H1 (cell line): ENCODE results near the gene MBOAT2. TPM values are rescaled to one million over a fixed set of nuclear protein-coding genes. Genes with fewer than 3 reads are reported as not detected.

ENCODE experiments used
- CTCF ChIA-PET: fragments of 300-600 bp; sonication (Branson Sonifier 250); formaldehyde crosslinking; loops from one replicate; lab custom pipeline; 2021; ENCODE audit not compliant: partially characterized antibody; lab: Charles Lee
- POLR2A ChIA-PET: fragments of 300-600 bp; sonication (Branson Sonifier 250); formaldehyde crosslinking; loops from one replicate; lab custom pipeline; 2021; ENCODE audit warnings: inconsistent platforms; ENCODE audit not compliant: partially characterized antibody; lab: Charles Lee
- DNase-seq, 2 experiments: peaks; one replicate each; pipeline versions ENCODE4 v3.0.0 to v3.0.0-alpha.2; 2010 to 2022; ENCODE audit warnings: low spot score in 2 of 2, low read depth in 1 of 2, mixed read lengths in 1 of 2
- FAIRE-seq: peaks from 2 replicates; lab custom pipeline; 2011; peaks lifted over from hg19 to GRCh38; lab: Jason Lieb, UNC
- H2AFZ ChIP-seq: 2 replicates; pipeline ENCODE4 v1.8.1; 2012; ENCODE audit warnings: low read length, inconsistent platforms
- H2AK5ac ChIP-seq: 2 replicates; pipeline ENCODE4 v1.6.1; 2013; ENCODE audit warnings: low read depth, low read length
- H2BK120ac ChIP-seq: replicated peaks from 2 replicates; pipeline ENCODE3; 2013; ENCODE audit warnings: low read depth, low read length, inconsistent platforms
- H2BK12ac ChIP-seq: 2 replicates; pipeline ENCODE4 v1.6.1; 2013; ENCODE audit warnings: low read depth, low read length
- H2BK15ac ChIP-seq: 2 replicates; pipeline ENCODE4 v1.6.1; 2013; ENCODE audit warnings: low read length
- H2BK20ac ChIP-seq: 2 replicates; pipeline ENCODE4 v1.6.1; 2013; ENCODE audit warnings: low read length
- H2BK5ac ChIP-seq: 2 replicates; pipeline ENCODE4 v1.6.1; 2013; ENCODE audit warnings: low read depth, low read length
- H3K14ac ChIP-seq: 2 replicates; pipeline ENCODE4 v1.6.1; 2013; ENCODE audit warnings: inconsistent platforms; ENCODE audit not compliant: insufficient read length
- H3K18ac ChIP-seq: 2 replicates; pipeline ENCODE4 v1.6.1; 2013; ENCODE audit warnings: low read length; ENCODE audit errors: extremely low read depth
- H3K23ac ChIP-seq: 2 replicates; pipeline ENCODE4 v1.6.1; 2013; ENCODE audit warnings: inconsistent platforms; ENCODE audit not compliant: insufficient read length
- H3K23me2 ChIP-seq: 2 replicates; pipeline ENCODE4 v1.6.1; 2013; ENCODE audit warnings: low read depth, low read length
- H3K27ac ChIP-seq: 2 replicates; pipeline ENCODE4 v1.6.1; 2011; ENCODE audit warnings: low read depth, low read length, inconsistent platforms
- H3K27me3 ChIP-seq, 4 experiments: replicated peaks in 1 of 4; 1 replicate in 1 of 4; 2 replicates in 3 of 4; pipeline versions ENCODE4 v1.6.1 to v1.8.1; 2011 to 2013; ENCODE audit warnings: low read length in 3 of 4, mild to moderate bottlenecking in 3 of 4, inconsistent platforms in 2 of 4, mixed read lengths in 2 of 4, moderate library complexity in 1 of 4; ENCODE audit not compliant: control insufficient read depth in 3 of 4, insufficient read depth in 3 of 4; ENCODE audit errors: extremely low read depth in 1 of 4
- H3K36me3 ChIP-seq, 4 experiments: 2 replicates each; pipeline versions ENCODE4 v1.6.1 to v1.8.1; 2011 to 2013; ENCODE audit warnings: mild to moderate bottlenecking in 4 of 4, low read length in 3 of 4, moderate library complexity in 2 of 4, control low read depth in 1 of 4, inconsistent platforms in 1 of 4; ENCODE audit not compliant: insufficient read depth in 4 of 4, control insufficient read depth in 2 of 4
- H3K4ac ChIP-seq: replicated peaks from 2 replicates; pipeline ENCODE3; 2013; ENCODE audit warnings: low read length, low read depth, mixed read lengths, inconsistent platforms; ENCODE audit not compliant: insufficient read length
- H3K4me1 ChIP-seq, 4 experiments: replicated peaks in 1 of 4; 1 replicate in 1 of 4; 2 replicates in 3 of 4; pipeline versions ENCODE4 v1.6.1 to v1.8.1; 2011 to 2013; ENCODE audit warnings: low read length in 3 of 4, inconsistent platforms in 2 of 4, mixed read lengths in 1 of 4; ENCODE audit not compliant: insufficient read depth in 4 of 4, control insufficient read depth in 3 of 4
- H3K4me2 ChIP-seq, 2 experiments: 2 replicates each; pipeline versions ENCODE4 v1.6.1 to v1.8.1; 2011 to 2013; ENCODE audit warnings: low read depth in 2 of 2, low read length in 2 of 2, control low read depth in 1 of 2, inconsistent platforms in 1 of 2, mild to moderate bottlenecking in 1 of 2; ENCODE audit not compliant: insufficient read depth in 1 of 2
- H3K4me3 ChIP-seq, 4 experiments: fragments of 200-600, 300-600 bp in 1 of 4; sonication (generic), shearing (Covaris generic), sonication (Bioruptor Twin) in 1 of 4; 2 replicates each; pipeline versions ENCODE4 v1.5.1 to v1.8.1; 2011 to 2016; ENCODE audit warnings: low read length in 4 of 4, low read depth in 3 of 4, control low read depth in 2 of 4, inconsistent platforms in 2 of 4, mild to moderate bottlenecking in 2 of 4, mixed read lengths in 1 of 4, moderate library complexity in 1 of 4; ENCODE audit not compliant: insufficient read depth in 2 of 4; ENCODE audit errors: extremely low read depth in 1 of 4
- H3K56ac ChIP-seq: replicated peaks from 2 replicates; pipeline ENCODE3; 2013; ENCODE audit warnings: low read depth, mild to moderate bottlenecking, mixed read lengths, low read length, inconsistent platforms; ENCODE audit not compliant: insufficient read length
- H3K79me1 ChIP-seq: 2 replicates; pipeline ENCODE4 v1.6.1; 2013; ENCODE audit warnings: low read depth, low read length, control low read depth
- H3K79me2 ChIP-seq, 2 experiments: 2 replicates each; pipeline versions ENCODE4 v1.6.1 to v1.8.1; 2012 to 2013; ENCODE audit warnings: low read length in 2 of 2, mild to moderate bottlenecking in 2 of 2, inconsistent platforms in 1 of 2; ENCODE audit not compliant: insufficient read depth in 2 of 2, control insufficient read depth in 1 of 2
- H3K9ac ChIP-seq, 4 experiments: replicated peaks in 1 of 4; 1 replicate in 1 of 4; 2 replicates in 3 of 4; pipeline versions ENCODE4 v1.6.1 to v1.8.1; 2011 to 2013; ENCODE audit warnings: low read depth in 3 of 4, low read length in 3 of 4, control low read depth in 2 of 4, mild to moderate bottlenecking in 2 of 4, moderate library complexity in 2 of 4, inconsistent platforms in 1 of 4; ENCODE audit errors: extremely low read depth in 1 of 4
- H3K9me3 ChIP-seq, 2 experiments: 2 replicates each; pipeline versions ENCODE4 v1.6.1 to v1.8.1; 2012 to 2013; ENCODE audit warnings: mild to moderate bottlenecking in 2 of 2, moderate library complexity in 2 of 2, control low read depth in 1 of 2, inconsistent platforms in 1 of 2, low read depth in 1 of 2, low read length in 1 of 2, mixed read lengths in 1 of 2; ENCODE audit not compliant: insufficient read depth in 2 of 2
- H4K20me1 ChIP-seq, 2 experiments: replicated peaks in 1 of 2; 2 replicates each; pipeline versions ENCODE3 to v1.8.1; 2011 to 2013; ENCODE audit warnings: inconsistent platforms in 2 of 2, low read length in 2 of 2, mild to moderate bottlenecking in 1 of 2; ENCODE audit not compliant: insufficient read depth in 2 of 2, control insufficient read depth in 1 of 2
- H4K5ac ChIP-seq: 2 replicates; pipeline ENCODE4 v1.6.1; 2013; ENCODE audit warnings: low read length, low read depth, mixed read lengths, inconsistent platforms; ENCODE audit not compliant: insufficient read length
- H4K8ac ChIP-seq: 2 replicates; pipeline ENCODE4 v1.8.0; 2013; ENCODE audit warnings: mild to moderate bottlenecking, moderate library complexity, low read length, inconsistent platforms; ENCODE audit not compliant: insufficient read depth; ENCODE audit errors: extremely low read depth
- H4K91ac ChIP-seq: replicated peaks from 2 replicates; pipeline ENCODE3; 2013; ENCODE audit warnings: low read length, mixed read lengths, inconsistent platforms; ENCODE audit not compliant: insufficient read length
- BACH1 ChIP-seq: IDR thresholded peaks from 2 replicates; pipeline ENCODE4 v1.6.1; 2012; ENCODE audit warnings: low read length, improper control_type of control experiment
- CHD1 ChIP-seq: IDR thresholded peaks from 2 replicates; pipeline ENCODE4 v1.6.1; 2012; ENCODE audit warnings: low read depth, low read length, improper control_type of control experiment
- CREB1 ChIP-seq: IDR thresholded peaks from 2 replicates; pipeline ENCODE4 v1.6.1; 2012; ENCODE audit warnings: inconsistent platforms
- GTF2F1 ChIP-seq: IDR thresholded peaks from 2 replicates; pipeline ENCODE4 v1.6.1; 2012; ENCODE audit warnings: low read depth, low read length, improper control_type of control experiment, borderline replicate concordance
- MAFK ChIP-seq: IDR thresholded peaks from 2 replicates; pipeline ENCODE4 v1.6.1; 2012; ENCODE audit warnings: low read depth, mild to moderate bottlenecking, improper control_type of control experiment, low read length
- TEAD4 ChIP-seq: IDR thresholded peaks from 2 replicates; pipeline ENCODE4 v1.6.1; 2012; ENCODE audit warnings: low read depth, low read length, inconsistent platforms, mixed read lengths
- WGBS, 2 experiments: shearing (Covaris generic) in 1 of 2; methylation state at CpG; one replicate each; pipeline versions ENCODE4 v1.1.6 to v1.1.7; 2013 to 2015; ENCODE audit warnings: low lambda C conversion rate in 2 of 2, mixed read lengths in 2 of 2, inconsistent platforms in 1 of 2, low coverage in 1 of 2, missing lambda C conversion rate in 1 of 2; ENCODE audit not compliant: insufficient replicate concordance in 2 of 2, insufficient coverage in 1 of 2, insufficient read length in 1 of 2; ENCODE audit errors: extremely low coverage in 1 of 2, missing lambda C conversion rate in 1 of 2; 5-methylcytosine and 5-hydroxymethylcytosine counted together
- polyA plus RNA-seq, 7 experiments: library from polyadenylated mRNA; depleted of rRNA in 3 of 7; stranded (reverse) in 5 of 7; unstranded in 2 of 7; fragments of >200 nt in 5 of 7; fragments of 200-250 nt in 2 of 7; gene quantifications; 1 replicate in 5 of 7; 2 replicates in 1 of 7; 4 replicates in 1 of 7; pipeline versions ENCODE4 v1.2.1 to v1.2.3, GENCODE V29; 2011 to 2013; ENCODE audit warnings: missing spikeins in 2 of 7, mixed read lengths in 2 of 7
- total RNA-seq: library from RNA; stranded (reverse); fragmentation: NEBNext Ultra II Directional; extraction: Animal tissue kit (Norgen Biotek cat#: 25700); gene quantifications from 2 replicates; pipeline ENCODE4 v1.2.1, GENCODE V29; 2021
- TF ChIP-seq, protein P1 (sequence below): IDR thresholded peaks from 2 replicates; pipeline ENCODE4 v1.6.1; 2012; ENCODE audit warnings: inconsistent platforms
- TF ChIP-seq, protein P2 (sequence below): IDR thresholded peaks from 2 replicates; pipeline ENCODE4 v1.6.1; 2011; ENCODE audit warnings: low read length, improper control_type of control experiment
- TF ChIP-seq, protein P3 (sequence below): IDR thresholded peaks from 2 replicates; pipeline ENCODE4 v1.6.1; 2012; ENCODE audit warnings: low read length, inconsistent platforms

MBOAT2 gene
- total and polyA plus RNA-seq, 2 of the 8 experiments (the other 6 are each of a cell fraction or from before 2014, with no cell fraction given) = 11.2 to 23.4 TPM

DNA sequence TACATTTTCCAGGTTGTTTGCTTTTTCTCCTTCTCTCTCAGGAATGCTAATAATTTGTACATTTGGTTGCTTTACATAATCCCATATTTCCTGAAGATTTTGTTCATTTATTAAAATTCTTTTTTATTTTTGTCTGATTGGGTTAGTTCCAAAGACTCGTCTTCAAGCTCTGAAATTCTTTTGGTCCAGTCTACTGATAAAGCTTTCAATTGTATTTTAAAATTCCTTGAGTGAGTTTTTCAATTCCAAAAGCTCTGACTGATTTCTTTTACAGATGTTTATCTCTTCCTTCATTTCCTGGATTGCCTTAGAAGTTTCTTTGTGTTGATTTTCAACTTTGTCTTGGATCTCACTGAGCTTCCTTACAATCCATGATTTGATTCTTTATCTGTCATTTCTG is 50.0 kb downstream of the MBOAT2 start:
- no peak overlapping the region for H3K18ac ChIP-seq
- TF ChIP-seq, protein P1, sequence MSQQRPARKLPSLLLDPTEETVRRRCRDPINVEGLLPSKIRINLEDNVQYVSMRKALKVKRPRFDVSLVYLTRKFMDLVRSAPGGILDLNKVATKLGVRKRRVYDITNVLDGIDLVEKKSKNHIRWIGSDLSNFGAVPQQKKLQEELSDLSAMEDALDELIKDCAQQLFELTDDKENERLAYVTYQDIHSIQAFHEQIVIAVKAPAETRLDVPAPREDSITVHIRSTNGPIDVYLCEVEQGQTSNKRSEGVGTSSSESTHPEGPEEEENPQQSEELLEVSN = no peak
- TF ChIP-seq CHD1 (no peak), GTF2F1 (no peak), TEAD4 (no peak), MAFK (no peak), BACH1 (no peak), CREB1 (no peak)
- TF ChIP-seq, protein P2, sequence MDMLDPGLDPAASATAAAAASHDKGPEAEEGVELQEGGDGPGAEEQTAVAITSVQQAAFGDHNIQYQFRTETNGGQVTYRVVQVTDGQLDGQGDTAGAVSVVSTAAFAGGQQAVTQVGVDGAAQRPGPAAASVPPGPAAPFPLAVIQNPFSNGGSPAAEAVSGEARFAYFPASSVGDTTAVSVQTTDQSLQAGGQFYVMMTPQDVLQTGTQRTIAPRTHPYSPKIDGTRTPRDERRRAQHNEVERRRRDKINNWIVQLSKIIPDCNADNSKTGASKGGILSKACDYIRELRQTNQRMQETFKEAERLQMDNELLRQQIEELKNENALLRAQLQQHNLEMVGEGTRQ = no peak
- TF ChIP-seq, protein P3, sequence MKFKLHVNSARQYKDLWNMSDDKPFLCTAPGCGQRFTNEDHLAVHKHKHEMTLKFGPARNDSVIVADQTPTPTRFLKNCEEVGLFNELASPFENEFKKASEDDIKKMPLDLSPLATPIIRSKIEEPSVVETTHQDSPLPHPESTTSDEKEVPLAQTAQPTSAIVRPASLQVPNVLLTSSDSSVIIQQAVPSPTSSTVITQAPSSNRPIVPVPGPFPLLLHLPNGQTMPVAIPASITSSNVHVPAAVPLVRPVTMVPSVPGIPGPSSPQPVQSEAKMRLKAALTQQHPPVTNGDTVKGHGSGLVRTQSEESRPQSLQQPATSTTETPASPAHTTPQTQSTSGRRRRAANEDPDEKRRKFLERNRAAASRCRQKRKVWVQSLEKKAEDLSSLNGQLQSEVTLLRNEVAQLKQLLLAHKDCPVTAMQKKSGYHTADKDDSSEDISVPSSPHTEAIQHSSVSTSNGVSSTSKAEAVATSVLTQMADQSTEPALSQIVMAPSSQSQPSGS = no peak
- H3K14ac ChIP-seq = no peak overlapping the region
- no peak for FAIRE-seq
- H4K8ac ChIP-seq = no peak overlapping the region
- H3K4ac ChIP-seq = no peak overlapping the region
- no peak overlapping the region for H4K5ac ChIP-seq
- no peaks in the 10 kb centered on the region for H3K23me2 ChIP-seq
- H3K27ac ChIP-seq = no peak overlapping the region
- no peaks in the 10 kb centered on the region for H3K79me1 ChIP-seq
- H2BK5ac ChIP-seq = no peak overlapping the region
- H4K91ac ChIP-seq = no peak overlapping the region
- H3K23ac ChIP-seq = no peak overlapping the region
- no peak overlapping the region for H3K4me2 ChIP-seq
- 0 out of 4 replicates have a peak, but pooled peaks cover 0 to 4% of the 10 kb centered on the region in 2 experiments for H3K79me2 ChIP-seq
- H3K9ac ChIP-seq = no peak overlapping the region
- ChIA-PET POLR2A (no interaction called here), CTCF (interaction anchor here (0.9 kb wide), 1 partner anchor 34 kb away, joined by 3 read pairs; no protein-coding TSS in a partner anchor)
- H2BK12ac ChIP-seq = no peak overlapping the region
- WGBS, 2 experiments = 95% methylated on average over 1 of the region's 1 CpG; no CpG with 5 or more reads in 1 of the 2 experiments
- no peak overlapping the region for H2BK15ac ChIP-seq
- no peak for DNase-seq
- no peak overlapping the region for H2AK5ac ChIP-seq
- no peak overlapping the region for H3K56ac ChIP-seq
- H3K27me3 ChIP-seq = no peaks in the 10 kb centered on the region
- H3K4me1 ChIP-seq = no peaks in the 10 kb centered on the region
- no peak overlapping the region for H2BK20ac ChIP-seq
- no peaks in the 10 kb centered on the region for H4K20me1 ChIP-seq
- no peaks in the 10 kb centered on the region; a peak in 4 of 8 replicates for H3K36me3 ChIP-seq
- H3K4me3 ChIP-seq = no peak overlapping the region
- H2AFZ ChIP-seq = no peak overlapping the region
- H3K9me3 ChIP-seq = peaks cover 0 to 5% of the 10 kb centered on the region in 2 experiments; a peak in 1 of 4 replicates
- H2BK120ac ChIP-seq = no peak overlapping the region
